ENCODE data around the gene MISP.

Gene MISP

GRCh38 chr19:795073-795611 lies 44.2 kb downstream of the MISP start:
- Histone ChIP-seq H3K4me1 (ENCODE audit: insufficient read depth, low read length) (peaks cover 26% of the 10 kb centered on the region), H3K27ac (ENCODE audit: low read depth, low read length) (peak overlapping the region; percentile 8), H3K9ac (ENCODE audit: low read length) (no peak overlapping the region), H3K4me3 (ENCODE audit: low read depth in 1 of 2, low read length in 2 of 2) (no peak overlapping the region), H3K36me3 (ENCODE audit: insufficient read depth, low read length) (peaks cover 6% of the 10 kb centered on the region), H3K27me3 (ENCODE audit: control insufficient read depth in 1 of 2, insufficient read depth in 2 of 2, low read length in 2 of 2) (no peaks in the 10 kb centered on the region), H3K9me3 (ENCODE audit: low read length) (no peaks in the 10 kb centered on the region)

- Histone ChIP-seq H3K27ac (ENCODE audit: low read depth, low read length) (peak overlapping the region; percentile 71), H3K27me3 (ENCODE audit: control insufficient read depth in 1 of 2, insufficient read depth in 2 of 2, low read length in 2 of 2) (no peaks in the 10 kb centered on the region), H3K4me1 (ENCODE audit: insufficient read depth, low read length) (peaks cover 34% of the 10 kb centered on the region), H3K36me3 (ENCODE audit: insufficient read depth, low read length) (peaks cover 11% of the 10 kb centered on the region), H3K4me3 (ENCODE audit: low read depth in 1 of 2, low read length in 2 of 2) (peak overlapping the region; percentile 63 to 79), H3K9ac (ENCODE audit: low read length) (no peak overlapping the region), H3K9me3 (ENCODE audit: low read length) (no peaks in the 10 kb centered on the region)
Observed at GRCh38 chr19:795691-796581, 45.0 kb downstream of the MISP start.

GRCh38 chr19:796692-797527 lies 46.0 kb downstream of the MISP start, which contains the start of gene PTBP1:
Gene PTBP1 (plus strand): TSS chr19:797452. CDS start chr19:797498, 46 bp downstream.
- H3K9me3 ChIP-seq (ENCODE audit: low read length) = no peaks in the 10 kb centered on the region
- H3K27ac ChIP-seq (ENCODE audit: low read depth, low read length) = peak within 1 kb of the TSS; percentile 82
- peaks cover 11% of the 10 kb centered on the region for H3K36me3 ChIP-seq (ENCODE audit: insufficient read depth, low read length)
- peak within 1 kb of the TSS; percentile 72 to 79 for H3K4me3 ChIP-seq (ENCODE audit: low read depth in 1 of 2, low read length in 2 of 2)
- no peaks in the 10 kb centered on the region for H3K27me3 ChIP-seq (ENCODE audit: control insufficient read depth in 1 of 2, insufficient read depth in 2 of 2, low read length in 2 of 2)
- peak within 1 kb of the TSS; percentile 39 for H3K9ac ChIP-seq (ENCODE audit: low read length)
- peaks cover 44% of the 10 kb centered on the region for H3K4me1 ChIP-seq (ENCODE audit: insufficient read depth, low read length)

GRCh38 chr19:797528-798414 lies 46.9 kb downstream of the MISP start:
- Histone ChIP-seq H3K4me1 (ENCODE audit: insufficient read depth, low read length) (peaks cover 52% of the 10 kb centered on the region), H3K9me3 (ENCODE audit: low read length) (no peaks in the 10 kb centered on the region), H3K27me3 (ENCODE audit: control insufficient read depth in 1 of 2, insufficient read depth in 2 of 2, low read length in 2 of 2) (no peaks in the 10 kb centered on the region), H3K9ac (ENCODE audit: low read length) (no peak overlapping the region), H3K4me3 (ENCODE audit: low read depth in 1 of 2, low read length in 2 of 2) (peak overlapping the region; percentile 72), H3K36me3 (ENCODE audit: insufficient read depth, low read length) (peaks cover 11% of the 10 kb centered on the region), H3K27ac (ENCODE audit: low read depth, low read length) (peak overlapping the region; percentile 82)

- H3K9ac ChIP-seq (ENCODE audit: low read length) = peak overlapping the region; percentile 14
- H3K27ac ChIP-seq (ENCODE audit: low read depth, low read length) = peak overlapping the region; percentile 82
- peak overlapping the region; percentile 72 for H3K4me3 ChIP-seq (ENCODE audit: low read depth in 1 of 2, low read length in 2 of 2)
- no peaks in the 10 kb centered on the region for H3K27me3 ChIP-seq (ENCODE audit: control insufficient read depth in 1 of 2, insufficient read depth in 2 of 2, low read length in 2 of 2)
- peaks cover 60% of the 10 kb centered on the region for H3K4me1 ChIP-seq (ENCODE audit: insufficient read depth, low read length)
- no peaks in the 10 kb centered on the region for H3K9me3 ChIP-seq (ENCODE audit: low read length)
- peaks cover 13% of the 10 kb centered on the region for H3K36me3 ChIP-seq (ENCODE audit: insufficient read depth, low read length)
Observed at GRCh38 chr19:798415-799075, 47.6 kb downstream of the MISP start.

GRCh38 chr19:799076-799881 lies 48.4 kb downstream of the MISP start:
- peaks cover 61% of the 10 kb centered on the region for H3K4me1 ChIP-seq (ENCODE audit: insufficient read depth, low read length)
- peaks cover 20% of the 10 kb centered on the region for H3K36me3 ChIP-seq (ENCODE audit: insufficient read depth, low read length)
- H3K4me3 ChIP-seq (ENCODE audit: low read depth in 1 of 2, low read length in 2 of 2) = peak overlapping the region; percentile 72
- H3K9ac ChIP-seq (ENCODE audit: low read length) = peak overlapping the region; percentile 14
- no peaks in the 10 kb centered on the region for H3K27me3 ChIP-seq (ENCODE audit: control insufficient read depth in 1 of 2, insufficient read depth in 2 of 2, low read length in 2 of 2)
- no peaks in the 10 kb centered on the region for H3K9me3 ChIP-seq (ENCODE audit: low read length)
- H3K27ac ChIP-seq (ENCODE audit: low read depth, low read length) = peak overlapping the region; percentile 82

- Histone ChIP-seq H3K4me1 (ENCODE audit: insufficient read depth, low read length) (peaks cover 61% of the 10 kb centered on the region), H3K4me3 (ENCODE audit: low read depth in 1 of 2, low read length in 2 of 2) (peak overlapping the region in 1 of 2 donors; percentile 32), H3K9ac (ENCODE audit: low read length) (peak overlapping the region; percentile 14)
Observed at GRCh38 chr19:800360-801029, 49.6 kb downstream of the MISP start.

GRCh38 chr19:801030-801860 lies 50.3 kb downstream of the MISP start:
- no peaks in the 10 kb centered on the region for H3K27me3 ChIP-seq (ENCODE audit: control insufficient read depth in 1 of 2, insufficient read depth in 2 of 2, low read length in 2 of 2)
- no peaks in the 10 kb centered on the region for H3K9me3 ChIP-seq (ENCODE audit: low read length)
- H3K4me1 ChIP-seq (ENCODE audit: insufficient read depth, low read length) = peaks cover 54% of the 10 kb centered on the region
- H3K27ac ChIP-seq (ENCODE audit: low read depth, low read length) = peak overlapping the region; percentile 73
- peaks cover 34% of the 10 kb centered on the region for H3K36me3 ChIP-seq (ENCODE audit: insufficient read depth, low read length)
- no peak overlapping the region for H3K9ac ChIP-seq (ENCODE audit: low read length)
- peak overlapping the region; percentile 21 to 37 for H3K4me3 ChIP-seq (ENCODE audit: low read depth in 1 of 2, low read length in 2 of 2)

More at GRCh38 chr19:800360-801029, 49.6 kb downstream of the MISP start:
- H3K27me3 ChIP-seq (ENCODE audit: control insufficient read depth in 1 of 2, insufficient read depth in 2 of 2, low read length in 2 of 2) = no peaks in the 10 kb centered on the region
- H3K9me3 ChIP-seq (ENCODE audit: low read length) = no peaks in the 10 kb centered on the region
- peaks cover 32% of the 10 kb centered on the region for H3K36me3 ChIP-seq (ENCODE audit: insufficient read depth, low read length)
- peak overlapping the region; percentile 73 for H3K27ac ChIP-seq (ENCODE audit: low read depth, low read length)
